SK-N-MC (cell line): ENCODE measurements around the gene MMD2.

Experiments
- DNase-seq: peaks from one replicate; pipeline ENCODE4 v3.0.0-alpha.2; 2011; ENCODE audit warnings: low read depth, low spot score
- H3K27ac ChIP-seq: fragments of 200-600 bp; sonication (generic); 2 replicates; pipeline ENCODE4 v1.5.1; 2016; ENCODE audit warnings: mixed run types
- H3K36me3 ChIP-seq: fragments of 200-600 bp; sonication (generic); 2 replicates; pipeline ENCODE4 v1.6.1; 2017; ENCODE audit warnings: antibody characterized with exemption, low read length, mixed read lengths; ENCODE audit not compliant: insufficient read depth
- H3K4me3 ChIP-seq: fragments of 200-600 bp; sonication (generic); 2 replicates; pipeline ENCODE4 v1.5.1; 2016
- H3K9ac ChIP-seq: fragments of 200-600 bp; sonication (generic); 2 replicates; pipeline ENCODE4 v1.8.0; 2017; ENCODE audit warnings: mixed run types, mixed read lengths; ENCODE audit not compliant: insufficient read length
- H3K9me3 ChIP-seq: fragments of 200-600 bp; sonication (generic); 2 replicates; pipeline ENCODE4 v1.6.1; 2017; ENCODE audit warnings: low read depth, mild to moderate bottlenecking, antibody characterized with exemption, low read length, moderate library complexity, mixed read lengths
- EZH2 ChIP-seq: fragments of 200-600 bp; sonication (generic); IDR thresholded peaks from one replicate; pipeline ENCODE4 v1.6.1; 2017; ENCODE audit warnings: antibody characterized with exemption
- FOXP2 ChIP-seq: optimal IDR thresholded peaks from 2 replicates; pipeline ENCODE3; 2011; ENCODE audit warnings: mild to moderate bottlenecking, moderate library complexity; ENCODE audit not compliant: insufficient read depth; ENCODE audit errors: extremely low read length, control extremely low read depth
- POLR2AphosphoS5 ChIP-seq: IDR thresholded peaks from 2 replicates; pipeline ENCODE4 v1.6.1; 2012; ENCODE audit warnings: mild to moderate bottlenecking, low read depth, low read length, borderline replicate concordance

Gene MMD2

GRCh38 chr7:4962872-4963775, 4.1 kb upstream of the MMD2 start:
- Histone ChIP-seq H3K27ac (no peak overlapping the region), H3K36me3 (no peaks in the 10 kb centered on the region), H3K9ac (no peak overlapping the region), H3K9me3 (no peaks in the 10 kb centered on the region), H3K4me3 (no peak overlapping the region)
- TF ChIP-seq POLR2AphosphoS5 (no peak), FOXP2 (no peak), EZH2 (no peak)
- DNase-seq, result no peak

DNA sequence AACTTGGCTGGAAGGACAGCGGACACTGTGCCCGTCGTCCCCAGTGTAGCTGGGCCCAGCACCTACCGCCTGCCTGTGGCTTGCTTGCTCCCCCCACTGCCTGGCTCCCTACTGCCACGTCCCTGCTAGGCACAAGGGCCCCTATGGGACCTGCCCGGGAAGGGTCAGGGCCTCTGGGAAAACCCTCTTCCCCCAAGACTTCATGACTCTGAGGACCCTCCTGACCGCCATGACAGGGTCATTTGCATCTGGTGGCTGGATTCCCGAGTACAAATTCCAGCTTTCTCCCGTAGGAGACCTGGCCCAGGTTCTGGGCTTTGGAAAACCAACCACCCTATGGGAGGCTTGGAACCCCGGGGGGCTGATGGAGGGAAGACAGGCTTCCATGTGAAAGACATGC, 1.4 kb upstream of the MMD2 start:
- H3K36me3 ChIP-seq, result no peaks in the 10 kb centered on the region
- TF ChIP-seq POLR2AphosphoS5 (no peak), FOXP2 (no peak), EZH2 (no peak)
- no peak for DNase-seq
- H3K4me3 ChIP-seq, result no peak overlapping the region
- H3K27ac ChIP-seq, result no peak overlapping the region
- H3K9ac ChIP-seq, result no peak overlapping the region
- H3K9me3 ChIP-seq, result no peaks in the 10 kb centered on the region

DNA sequence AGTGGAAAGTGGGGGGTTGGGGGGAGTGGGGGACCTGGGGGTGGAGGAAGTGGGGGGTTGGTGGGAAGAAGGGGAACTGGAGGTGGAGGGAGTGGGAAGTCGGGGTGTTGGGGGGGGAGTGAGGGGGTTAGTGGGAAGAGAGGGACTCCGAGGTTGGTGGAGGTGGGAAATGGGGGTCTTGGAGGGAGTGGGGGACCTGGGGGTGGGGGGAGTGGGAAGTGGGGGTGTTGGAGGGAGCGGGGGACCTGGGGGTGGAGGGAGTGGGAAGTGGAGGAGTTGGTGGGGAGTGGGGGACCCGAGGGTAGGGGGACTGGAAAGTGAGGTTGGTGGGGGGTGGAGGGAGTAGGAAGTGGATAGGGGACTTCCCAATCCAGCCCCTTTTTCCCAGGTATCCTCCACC, 906 bp upstream of the MMD2 start:
- no peak overlapping the region for H3K9ac ChIP-seq
- TF ChIP-seq FOXP2 (no peak), EZH2 (no peak), POLR2AphosphoS5 (no peak)
- H3K9me3 ChIP-seq, result no peaks in the 10 kb centered on the region
- H3K4me3 ChIP-seq, result no peak overlapping the region
- no peaks in the 10 kb centered on the region for H3K36me3 ChIP-seq
- DNase-seq, result no peak
- no peak overlapping the region for H3K27ac ChIP-seq

DNA sequence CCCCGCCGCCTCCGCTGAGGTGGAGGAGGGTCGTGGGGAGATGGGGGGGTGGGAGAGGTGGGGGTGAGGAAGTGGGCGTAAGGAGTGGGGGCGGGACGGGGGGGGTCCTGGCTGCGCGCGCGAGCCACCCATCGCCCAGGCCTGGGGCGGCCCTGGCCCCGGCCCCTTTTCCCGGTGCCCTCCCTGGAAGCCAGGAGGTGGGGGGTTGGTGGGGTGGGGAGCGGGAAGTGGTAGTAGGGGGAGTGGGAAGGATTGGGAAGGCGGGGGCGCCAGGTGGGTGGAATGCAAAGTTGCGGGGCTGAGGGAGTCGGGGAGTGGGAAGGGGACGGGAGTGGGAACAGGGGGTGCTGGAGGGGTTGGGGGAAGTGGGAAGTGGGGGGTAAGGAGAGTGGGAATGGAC, 319 bp upstream of the MMD2 start:
- no peaks in the 10 kb centered on the region for H3K9me3 ChIP-seq
- no peak overlapping the region for H3K9ac ChIP-seq
- H3K4me3 ChIP-seq, result peak overlapping the region; percentile 43; the same call in 1 of the 2 replicates
- H3K27ac ChIP-seq, result no peak overlapping the region
- no peaks in the 10 kb centered on the region for H3K36me3 ChIP-seq
- no peak for DNase-seq
- TF ChIP-seq EZH2, result no peak

- Histone ChIP-seq H3K4me3 (no peak overlapping the region), H3K36me3 (no peaks in the 10 kb centered on the region), H3K9me3 (no peaks in the 10 kb centered on the region), H3K27ac (no peak overlapping the region), H3K9ac (no peak overlapping the region)
- TF ChIP-seq EZH2, result no peak
- no peak for TF ChIP-seq POLR2AphosphoS5
- TF ChIP-seq FOXP2, result no peak
- no peak for DNase-seq
Observed at GRCh38 chr7:4957847-4958476, 1.0 kb downstream of the MMD2 start.

GRCh38 chr7:4951903-4952636, 6.9 kb downstream of the MMD2 start:
- Histone ChIP-seq H3K9me3 (no peaks in the 10 kb centered on the region), H3K4me3 (no peak overlapping the region), H3K9ac (no peak overlapping the region), H3K36me3 (no peaks in the 10 kb centered on the region), H3K27ac (no peak overlapping the region)
- TF ChIP-seq EZH2 (no peak), POLR2AphosphoS5 (no peak), FOXP2 (no peak)
- no peak for DNase-seq

GRCh38 chr7:4951304-4951703, 7.7 kb downstream of the MMD2 start:
- Histone ChIP-seq H3K36me3 (no peaks in the 10 kb centered on the region), H3K9ac (no peak overlapping the region), H3K27ac (no peak overlapping the region), H3K9me3 (no peaks in the 10 kb centered on the region), H3K4me3 (no peak overlapping the region)
- TF ChIP-seq POLR2AphosphoS5, result no peak
- no peak for TF ChIP-seq FOXP2
- no peak for TF ChIP-seq EZH2
- DNase-seq, result no peak

DNA sequence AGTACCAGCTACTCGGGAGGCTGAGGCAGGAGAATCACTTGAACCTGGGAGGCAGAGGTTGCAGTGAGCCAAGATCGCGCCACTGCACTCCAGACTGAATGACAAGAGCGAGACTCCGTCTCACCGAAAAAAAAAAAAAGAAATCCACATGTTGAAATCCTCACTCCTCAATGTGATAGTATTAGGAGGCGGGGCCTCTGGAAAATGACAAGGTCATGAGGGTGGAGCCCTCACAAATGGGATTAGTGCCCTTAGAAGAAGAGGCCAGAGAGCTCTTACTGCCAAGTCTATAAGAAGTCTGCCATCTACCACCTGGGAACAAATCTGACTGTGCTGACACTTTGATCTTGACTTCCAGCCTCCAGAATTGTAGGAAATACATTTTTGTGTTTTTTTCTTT, 10.6 kb downstream of the MMD2 start:
- Histone ChIP-seq H3K4me3 (no peak overlapping the region), H3K27ac (no peak overlapping the region), H3K9ac (no peak overlapping the region), H3K9me3 (no peaks in the 10 kb centered on the region), H3K36me3 (no peaks in the 10 kb centered on the region)
- no peak for DNase-seq
- no peak for TF ChIP-seq EZH2
- no peak for TF ChIP-seq POLR2AphosphoS5
- TF ChIP-seq FOXP2, result no peak
